K562 (cell line): ENCODE results near the gene SNRNP70. TPM values are rescaled to one million over a fixed set of nuclear protein-coding genes. Genes with fewer than 3 reads are reported as not detected.

ENCODE experiments used
- ASH1L ChIP-seq: fragments of 450-650 bp; IDR thresholded peaks from 2 replicates; pipeline ENCODE4 v1.6.1; 2018; ENCODE audit warnings: borderline replicate concordance, mild to moderate bottlenecking, low read depth; ENCODE audit not compliant: partially characterized antibody
- CBX5 ChIP-seq: IDR thresholded peaks from 2 replicates; pipeline ENCODE4 v1.6.1; 2014; ENCODE audit warnings: low read depth, borderline replicate concordance
- CBX8 ChIP-seq: fragments of 200-600 bp; sonication (generic); IDR thresholded peaks from 2 replicates; pipeline ENCODE4 v1.6.1; 2012; ENCODE audit warnings: borderline replicate concordance, mixed run types, low read depth, mild to moderate bottlenecking, moderate library complexity, mixed read lengths, low read length, control low read depth, inconsistent platforms; ENCODE audit not compliant: poor library complexity, severe bottlenecking; ENCODE audit errors: extremely low read depth
- CHCHD3 ChIP-seq: fragments of 250-450 bp; sonication (Bioruptor Pico); IDR thresholded peaks from 2 replicates; pipeline ENCODE4 v2.1.2; 2022; ENCODE audit warnings: mild to moderate bottlenecking
- HDAC3 ChIP-seq: fragments of 450-650 bp; IDR thresholded peaks from 2 replicates; pipeline ENCODE4 v1.6.1; 2018; ENCODE audit warnings: borderline replicate concordance, mild to moderate bottlenecking, moderate library complexity; ENCODE audit not compliant: partially characterized antibody
- HES1 ChIP-seq: fragments of 450-650 bp; IDR thresholded peaks from 2 replicates; pipeline ENCODE4 v1.6.1; 2016; ENCODE audit warnings: low read depth, mild to moderate bottlenecking, moderate library complexity
- HMGXB4 ChIP-seq: sonication (generic); formaldehyde crosslinking; IDR thresholded peaks from 2 replicates; pipeline ENCODE4 v1.8.1; 2023; ENCODE audit warnings: mild to moderate bottlenecking, missing genetic modification reagents
- JUNB ChIP-seq: fragments of 450-650 bp; formaldehyde crosslinking; conservative IDR thresholded peaks from 2 replicates; pipeline ENCODE4 v1.4.0; 2020; ENCODE audit warnings: mild to moderate bottlenecking
- KAT7 ChIP-seq: sonication (generic); formaldehyde crosslinking; IDR thresholded peaks from 2 replicates; pipeline ENCODE4 v1.8.0; 2022; ENCODE audit warnings: missing genetic modification reagents, mild to moderate bottlenecking, borderline replicate concordance
- KDM1A ChIP-seq, 2 experiments: fragments of 450-650 bp; IDR thresholded peaks; 2 replicates each; pipeline ENCODE4 v1.6.1; 2016; ENCODE audit warnings: mild to moderate bottlenecking in 2 of 2
- MBD2 ChIP-seq: sonication (generic); IDR thresholded peaks from 2 replicates; pipeline ENCODE4 v1.6.1; 2016; ENCODE audit warnings: low read depth, borderline replicate concordance
- MCM7 ChIP-seq, 2 experiments: fragments of 450-650 bp; IDR thresholded peaks; 2 replicates each; pipeline ENCODE4 v1.6.1; 2016 to 2018
- MEIS2 ChIP-seq: fragments of 450-650 bp; IDR thresholded peaks from 2 replicates; pipeline ENCODE4 v1.6.1; 2014; ENCODE audit warnings: mild to moderate bottlenecking; ENCODE audit not compliant: partially characterized antibody
- MTA1 ChIP-seq: fragments of 450-650 bp; IDR thresholded peaks from 2 replicates; pipeline ENCODE4 v1.6.1; 2017; ENCODE audit warnings: borderline replicate concordance
- MYC ChIP-seq, 2 experiments: fragments of 250-450 bp in 1 of 2; sonication (Bioruptor Pico) in 1 of 2; IDR thresholded peaks; 2 replicates each; pipeline versions ENCODE4 v1.5.1 to v1.6.1; 2012 to 2021; ENCODE audit warnings: low read depth in 2 of 2, borderline replicate concordance in 1 of 2, improper control_type of control experiment in 1 of 2, low read length in 1 of 2, mild to moderate bottlenecking in 1 of 2, moderate library complexity in 1 of 2
- NR1H2 ChIP-seq: sonication (generic); formaldehyde crosslinking; IDR thresholded peaks from 2 replicates; pipeline ENCODE4 v1.4.0; 2020; ENCODE audit warnings: mild to moderate bottlenecking, missing genetic modification reagents
- POLR2AphosphoS5 ChIP-seq: IDR thresholded peaks from 2 replicates; pipeline ENCODE4 v1.6.1; 2011; ENCODE audit warnings: mild to moderate bottlenecking, low read depth, low read length, moderate library complexity; ENCODE audit not compliant: control insufficient read depth, insufficient read depth
- POLR3G ChIP-seq: IDR thresholded peaks from 2 replicates; pipeline ENCODE4 v1.6.1; 2011; ENCODE audit not compliant: insufficient read length, insufficient replicate concordance; ENCODE audit errors: extremely low read depth
- SNIP1 ChIP-seq: fragments of 450-650 bp; IDR thresholded peaks from 2 replicates; pipeline ENCODE4 v1.7.1; 2017; ENCODE audit warnings: low read depth, mild to moderate bottlenecking
- THRA ChIP-seq: fragments of 450-650 bp; IDR thresholded peaks from 2 replicates; pipeline ENCODE4 v1.6.1; 2017; ENCODE audit warnings: mild to moderate bottlenecking, moderate library complexity
- ZNF511 ChIP-seq: sonication (generic); formaldehyde crosslinking; IDR thresholded peaks from 2 replicates; pipeline ENCODE4 v1.8.0; 2022; ENCODE audit warnings: mild to moderate bottlenecking, missing genetic modification reagents
- ZNF561 ChIP-seq: fragments of 450-650 bp; formaldehyde crosslinking; conservative IDR thresholded peaks from 2 replicates; pipeline ENCODE4 v1.4.0; 2020; ENCODE audit warnings: mild to moderate bottlenecking, moderate library complexity
- ZNF766 ChIP-seq: fragments of 200-800 bp; sonication (Bioruptor generic); conservative IDR thresholded peaks from 2 replicates; pipeline ENCODE4 v1.6.1; 2016; ENCODE audit warnings: missing genetic modification characterization, missing compliant biosample characterization
- polyA plus RNA-seq, 8 experiments: library from polyadenylated mRNA; depleted of rRNA in 4 of 8; stranded (reverse) in 5 of 8; unstranded in 3 of 8; fragments of >200 nt; fragmentation: Nextera tagmentation in 2 of 8; fragmentation: Illumina TruSeq in 1 of 8; extraction: Ambion mirVana in 2 of 8; extraction: Trizol in 1 of 8; gene quantifications; 2 replicates each; pipeline versions ENCODE4 v1.2.1 to v1.2.3, GENCODE V29; 2011 to 2014; ENCODE audit warnings: inconsistent platforms in 1 of 8, missing spikeins in 1 of 8
- total RNA-seq, 7 experiments: library from RNA; depleted of rRNA in 6 of 7; stranded (reverse); fragments of >200 nt in 6 of 7; fragmentation: Illumina TruSeq in 2 of 7; extraction: Trizol in 2 of 7; gene quantifications; 2 replicates each; pipeline versions ENCODE4 v1.2.1 to v1.2.3, GENCODE V29; 2011 to 2021; ENCODE audit warnings: low replicate concordance in 1 of 7

SNRNP70 gene
- total and polyA plus RNA-seq, 9 of the 15 experiments (the other 6 are each of a cell fraction or from before 2014, with no cell fraction given): 2.8 to 496 (median 136) TPM

- TF ChIP-seq KDM1A (IDR thresholded peaks at IDR 0.05): peak in 1 of 2 experiments; percentile 72; a peak in 2 of 4 replicates
- no peak for TF ChIP-seq MYC (IDR thresholded peaks at IDR 0.05; ENCODE audit: low read depth, low read length)
- no peak for TF ChIP-seq MYC (CRISPR knock-in tag; IDR thresholded peaks at IDR 0.05; ENCODE audit: borderline replicate concordance, low read depth)
- TF ChIP-seq NR1H2 (CRISPR knock-in tag): no peak
- TF ChIP-seq KAT7 (CRISPR knock-in tag): no peak
- no peak for TF ChIP-seq HDAC3
- TF ChIP-seq ASH1L: no peak
- TF ChIP-seq THRA: no peak
- TF ChIP-seq ZNF561 (CRISPR knock-in tag): no peak
- no peak for TF ChIP-seq SNIP1
- no peak for TF ChIP-seq MTA1
- TF ChIP-seq MEIS2: no peak
- no peak for TF ChIP-seq ZNF511 (CRISPR knock-in tag)
- TF ChIP-seq MBD2: no peak
- no peak for TF ChIP-seq POLR3G
- no peak for TF ChIP-seq HMGXB4 (CRISPR knock-in tag)
- no peak for TF ChIP-seq JUNB (CRISPR knock-in tag)
- TF ChIP-seq ZNF766 (CRISPR knock-in tag): no peak
- TF ChIP-seq CBX5: no peak
- TF ChIP-seq CBX8: no peak
- no peak for TF ChIP-seq POLR2AphosphoS5
- no peak for TF ChIP-seq MCM7 (IDR thresholded peaks at IDR 0.05)
- TF ChIP-seq HES1: no peak
- no peak for TF ChIP-seq CHCHD3
These were observed 34.4 kb downstream of the SNRNP70 start, which contains the start of gene PPFIA3 (continued) for GRCh38 chr19:49119411-49120324.
